Vagina (tissue), 2 donors: Measurements from ENCODE around the gene EME1. TPM values are rescaled to one million over a fixed set of nuclear protein-coding genes. Genes with fewer than 3 reads are reported as not detected.

Source experiments
- DNase-seq, 2 donors: peaks; one replicate each; pipeline ENCODE4 v3.0.0-alpha.2; 2017; ENCODE audit errors: extremely low spot score in 2 of 2
- H3K27ac ChIP-seq: fragments of 200-600 bp; sonication (generic); one replicate; pipeline ENCODE4 v1.5.1; 2019
- H3K27me3 ChIP-seq: fragments of 200-600 bp; sonication (generic); one replicate; pipeline ENCODE4 v1.5.1; 2019
- H3K36me3 ChIP-seq, 2 donors: fragments of 200-600 bp; sonication (generic); one replicate each; pipeline ENCODE4 v1.5.1; 2017 to 2019
- H3K4me1 ChIP-seq: fragments of 200-600 bp; sonication (generic); one replicate; pipeline ENCODE4 v1.5.1; 2019
- H3K4me3 ChIP-seq, 2 donors: fragments of 200-600 bp; sonication (generic); 1 replicate in 1 of 2; 2 replicates in 1 of 2; pipeline ENCODE4 v1.5.1; 2016 to 2019
- H3K9me3 ChIP-seq: fragments of 200-600 bp; sonication (generic); one replicate; pipeline ENCODE4 v1.5.1; 2019
- CTCF ChIP-seq, 3 experiments: fragments of 450-650 bp in 2 of 3; fragments of 200-600 bp in 1 of 3; sonication (generic) in 1 of 3; IDR thresholded peaks; one replicate each; pipeline ENCODE4 v1.5.1; 2017 to 2019; ENCODE audit warnings: antibody characterized with exemption in 3 of 3, mild to moderate bottlenecking in 2 of 3, moderate library complexity in 2 of 3
- POLR2A ChIP-seq, 2 donors: fragments of 450-650 bp; IDR thresholded peaks; one replicate each; pipeline ENCODE4 v1.6.1; 2017; ENCODE audit warnings: antibody characterized with exemption in 2 of 2, mild to moderate bottlenecking in 2 of 2, moderate library complexity in 2 of 2
- POLR2AphosphoS5 ChIP-seq, 2 donors: sonication (generic); formaldehyde crosslinking; IDR thresholded peaks; one replicate each; pipeline ENCODE4 v1.9.0; 2017; ENCODE audit warnings: antibody characterized with exemption in 2 of 2, mild to moderate bottlenecking in 2 of 2, low read depth in 1 of 2; ENCODE audit not compliant: insufficient read depth in 1 of 2
- intact Hi-C: fragments of 100-400 bp; cut with DNase I; formaldehyde crosslinking; loops from one replicate; pipeline ENCODE4 v1.15.1; 2023
- total RNA-seq: library from RNA; depleted of rRNA; stranded (reverse); fragments of >200 nt; gene quantifications from one replicate; pipeline ENCODE4 v1.2.3, GENCODE V29; 2016

EME1 gene
- total RNA-seq, 1 donor from 2014 or later: 2.9 TPM

- H3K27me3 ChIP-seq: no peaks in the 10 kb centered on the region
- H3K36me3 ChIP-seq: peaks cover 0 to 22% of the 10 kb centered on the region in 2 donors
- no peaks in the 10 kb centered on the region for H3K9me3 ChIP-seq
- intact Hi-C loops: loop anchor here (10.0 kb wide), 1 partner anchor 124 kb away; the partner anchor contains the start of gene RSAD1
- no peak overlapping the region for H3K4me3 ChIP-seq
- TF ChIP-seq POLR2A (IDR thresholded peaks at IDR 0.05) (no peak), POLR2AphosphoS5 (IDR thresholded peaks at IDR 0.05; ENCODE audit: insufficient read depth in 1 of 2, low read depth in 1 of 2) (no peak), CTCF (IDR thresholded peaks at IDR 0.05) (no peak)
- no peak for DNase-seq
- H3K4me1 ChIP-seq: peaks cover 36% of the 10 kb centered on the region
- H3K27ac ChIP-seq: no peak overlapping the region
These were observed 22.3 kb upstream of the EME1 start for GRCh38 chr17:50350733-50351132.

GRCh38 chr17:50352072-50352692 is 20.8 kb upstream of the EME1 start:
- peaks cover 0 to 37% of the 10 kb centered on the region in 2 donors for H3K36me3 ChIP-seq
- no peaks in the 10 kb centered on the region for H3K9me3 ChIP-seq
- intact Hi-C loops: loop anchor here (10.0 kb wide), 1 partner anchor 123 kb away; the partner anchor contains the start of gene RSAD1
- no peaks in the 10 kb centered on the region for H3K27me3 ChIP-seq
- no peak for TF ChIP-seq CTCF (IDR thresholded peaks at IDR 0.05)
- no peak for TF ChIP-seq POLR2AphosphoS5 (IDR thresholded peaks at IDR 0.05; ENCODE audit: insufficient read depth in 1 of 2, low read depth in 1 of 2)
- TF ChIP-seq POLR2A (IDR thresholded peaks at IDR 0.05): no peak
- peaks cover 29% of the 10 kb centered on the region for H3K4me1 ChIP-seq
- no peak overlapping the region for H3K4me3 ChIP-seq
- no peak for DNase-seq
- no peak overlapping the region for H3K27ac ChIP-seq

- Histone ChIP-seq H3K27ac (no peak overlapping the region), H3K27me3 (no peaks in the 10 kb centered on the region), H3K36me3 (peaks cover 0 to 41% of the 10 kb centered on the region in 2 donors), H3K9me3 (no peaks in the 10 kb centered on the region), H3K4me3 (no peak overlapping the region), H3K4me1 (peaks cover 21% of the 10 kb centered on the region)
- DNase-seq: no peak
- intact Hi-C loops: loop anchor here (10.0 kb wide), 1 partner anchor 122 kb away; the partner anchor contains the start of gene RSAD1
- TF ChIP-seq CTCF (IDR thresholded peaks at IDR 0.05): no peak
- no peak for TF ChIP-seq POLR2AphosphoS5 (IDR thresholded peaks at IDR 0.05; ENCODE audit: insufficient read depth in 1 of 2, low read depth in 1 of 2)
- no peak for TF ChIP-seq POLR2A (IDR thresholded peaks at IDR 0.05)
These were observed 20.1 kb upstream of the EME1 start for GRCh38 chr17:50352693-50353599.

- DNase-seq: no peak
- peaks cover 0 to 49% of the 10 kb centered on the region in 2 donors for H3K36me3 ChIP-seq
- intact Hi-C loops: loop anchor here (10.0 kb wide), 1 partner anchor 121 kb away; the partner anchor contains the start of gene RSAD1
These were observed 19.3 kb upstream of the EME1 start for GRCh38 chr17:50353600-50354195.

More at GRCh38 chr17:50353600-50354195, 19.3 kb upstream of the EME1 start:
- Histone ChIP-seq H3K27me3 (no peaks in the 10 kb centered on the region), H3K9me3 (no peaks in the 10 kb centered on the region), H3K4me3 (no peak overlapping the region), H3K4me1 (peaks cover 14% of the 10 kb centered on the region), H3K27ac (no peak overlapping the region)
- TF ChIP-seq POLR2A (IDR thresholded peaks at IDR 0.05) (no peak), POLR2AphosphoS5 (IDR thresholded peaks at IDR 0.05; ENCODE audit: insufficient read depth in 1 of 2, low read depth in 1 of 2) (no peak), CTCF (IDR thresholded peaks at IDR 0.05) (no peak)
